Upper lobe of left lung (tissue), 4 donors: ENCODE results near the gene ZNF213.

Experiments
- CTCF ChIP-seq, 6 experiments: fragments of 450-650 bp in 4 of 6; fragments of 200-600 bp in 2 of 6; sonication (generic) in 2 of 6; IDR thresholded peaks; one replicate each; pipeline ENCODE4 v1.5.1; 2016 to 2019; ENCODE audit warnings: antibody characterized with exemption in 6 of 6
- POLR2AphosphoS5 ChIP-seq, 2 donors: sonication (generic); formaldehyde crosslinking; IDR thresholded peaks; one replicate each; pipeline ENCODE4 v1.5.1; 2017; ENCODE audit warnings: antibody characterized with exemption in 2 of 2

- TF ChIP-seq CTCF (IDR thresholded peaks at IDR 0.05) (no peak), POLR2AphosphoS5 (IDR thresholded peaks at IDR 0.05) (no peak)
Observed at GRCh38 chr16:3122926-3123570, 11.8 kb upstream of the ZNF213 start.
